TTC549 (cell line): Measurements from ENCODE around the gene NDUFB5.

Source experiments
- FAIRE-seq: peaks from 2 replicates; lab custom pipeline; 2012; peaks lifted over from hg19 to GRCh38; lab: Jason Lieb, UNC

The NDUFB5 gene

GRCh38 chr3:179604321-179605078 lies at the start of gene NDUFB5, which contains the start of gene MRPL47:
TSS of gene NDUFB5 (plus strand) at chr3:179604794. CDS start at chr3:179604816, 22 bp downstream.
TSS of gene MRPL47 (minus strand) at chr3:179604638. CDS start at chr3:179604624, 14 bp downstream.
- peak; percentile 91 for FAIRE-seq

DNA sequence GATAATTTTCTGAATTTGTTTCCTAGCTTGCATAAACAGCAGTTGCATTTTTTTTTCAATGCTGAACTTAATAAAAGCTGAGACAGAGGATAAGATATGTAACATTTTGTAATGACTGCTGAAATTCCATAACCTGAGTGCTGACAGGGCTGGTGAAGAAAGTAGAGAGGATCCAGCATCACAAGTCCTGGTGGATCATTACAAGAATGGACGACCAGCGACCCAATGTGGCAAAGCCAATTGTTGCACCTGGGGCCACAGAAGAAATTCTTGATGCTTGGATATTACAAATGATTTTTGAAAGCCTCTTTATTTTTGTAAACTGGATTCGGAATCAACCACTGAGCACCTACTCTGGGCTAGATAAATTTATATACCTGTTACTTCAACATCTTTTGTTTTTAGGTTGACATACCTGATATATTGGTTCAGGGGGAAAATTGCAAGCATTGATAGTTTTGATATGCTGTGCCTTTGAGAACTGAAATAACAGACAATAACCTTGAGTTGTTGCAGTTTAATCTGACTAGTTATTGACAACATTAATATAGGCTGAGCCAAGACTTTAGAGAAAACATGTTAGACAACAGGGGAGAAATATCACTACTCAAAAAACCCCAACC lies 45.7 kb upstream of the NDUFB5 start:
- peak; percentile 89 for FAIRE-seq

GRCh38 chr3:179560791-179561190 lies 43.8 kb upstream of the NDUFB5 start:
- FAIRE-seq: no peak

DNA sequence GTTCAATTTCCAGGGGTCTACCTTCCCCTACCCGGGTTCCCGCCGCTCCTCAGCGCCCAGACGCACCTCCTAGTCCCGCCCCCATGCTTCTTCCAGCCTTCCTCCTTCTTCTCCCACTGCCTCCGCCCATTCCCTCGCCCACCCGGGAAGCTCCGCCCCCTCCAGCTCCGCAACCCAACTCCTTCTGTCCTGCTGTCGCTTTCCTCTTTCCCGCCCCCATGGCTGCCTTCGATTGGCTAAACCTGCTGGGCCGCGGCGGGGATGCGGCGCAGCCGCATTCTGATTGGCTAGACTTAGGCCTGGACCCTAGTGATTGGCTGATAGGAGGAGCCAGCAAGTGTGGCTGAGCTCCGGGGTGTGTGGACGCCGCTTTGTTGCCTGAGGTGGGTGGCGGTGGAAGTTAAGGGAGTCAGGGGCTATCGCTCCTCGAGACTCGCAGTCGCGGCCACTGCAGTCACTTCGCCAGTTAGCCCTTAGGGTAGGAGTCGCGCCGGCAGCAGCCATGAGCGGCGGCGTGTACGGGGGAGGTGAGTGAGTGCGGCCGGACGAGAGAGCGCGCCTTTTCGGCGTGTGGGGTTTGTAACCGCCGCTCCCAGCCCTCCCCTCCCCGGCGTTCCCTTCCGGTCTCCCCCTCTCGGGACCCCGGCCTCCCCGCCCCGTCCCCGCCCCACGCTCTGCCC lies 41.9 kb upstream of the NDUFB5 start, which contains the start of gene ACTL6A:
ACTL6A (plus strand) TSS at position 336 of the 680 bp plus-strand sequence; CDS start at position 503, 167 bp downstream.
- peak; percentile 95 for FAIRE-seq

DNA sequence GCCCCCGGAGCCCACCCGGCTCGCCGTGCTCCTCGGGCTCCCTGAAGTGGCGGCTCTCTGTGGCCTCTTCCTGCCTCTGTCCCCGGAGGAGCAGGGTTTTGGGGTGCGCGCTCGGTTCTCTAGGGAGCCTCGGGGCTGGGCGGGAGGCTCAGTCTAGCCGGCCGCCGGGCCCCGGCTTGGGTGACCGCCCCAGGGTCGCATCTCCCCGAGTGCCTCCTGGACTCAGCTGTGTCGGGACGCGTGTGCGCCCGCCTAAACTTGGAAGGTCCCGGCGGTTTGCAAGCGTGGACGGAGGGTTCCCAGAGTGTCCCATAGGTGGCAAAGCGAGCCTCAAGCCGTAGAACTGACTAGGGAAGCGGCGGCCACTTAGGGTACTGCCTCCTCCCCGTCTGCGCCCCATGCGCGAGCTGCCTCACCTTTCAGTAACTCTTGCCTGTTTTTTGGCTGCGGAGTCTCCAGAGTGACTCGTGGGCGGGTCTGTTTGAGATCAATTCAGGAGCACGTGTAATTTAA lies 41.3 kb upstream of the NDUFB5 start:
- FAIRE-seq: no peak

DNA sequence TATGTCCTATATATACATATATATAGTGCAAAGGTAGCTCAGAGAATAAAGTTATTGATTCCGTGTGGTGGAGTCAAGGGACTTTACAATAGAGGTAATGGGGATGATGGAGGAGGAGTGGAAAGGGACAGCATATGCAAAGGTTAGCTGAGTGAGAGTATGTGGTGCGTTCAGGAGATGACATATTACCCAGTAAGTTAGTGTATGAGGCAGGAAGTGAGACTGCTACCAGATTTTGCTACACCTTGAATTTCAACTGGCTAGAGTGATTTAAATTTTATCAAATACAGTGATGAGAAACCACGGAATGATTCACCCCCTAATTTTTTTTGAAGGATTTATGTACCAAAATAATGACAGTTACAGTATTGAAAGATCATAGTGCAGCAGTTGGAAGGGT lies 39.1 kb upstream of the NDUFB5 start:
- FAIRE-seq: no peak

- no peak for FAIRE-seq
Observed at GRCh38 chr3:179580992-179581391, 23.6 kb upstream of the NDUFB5 start.

- FAIRE-seq: no peak
Observed at GRCh38 chr3:179589143-179589542, 15.5 kb upstream of the NDUFB5 start.

DNA sequence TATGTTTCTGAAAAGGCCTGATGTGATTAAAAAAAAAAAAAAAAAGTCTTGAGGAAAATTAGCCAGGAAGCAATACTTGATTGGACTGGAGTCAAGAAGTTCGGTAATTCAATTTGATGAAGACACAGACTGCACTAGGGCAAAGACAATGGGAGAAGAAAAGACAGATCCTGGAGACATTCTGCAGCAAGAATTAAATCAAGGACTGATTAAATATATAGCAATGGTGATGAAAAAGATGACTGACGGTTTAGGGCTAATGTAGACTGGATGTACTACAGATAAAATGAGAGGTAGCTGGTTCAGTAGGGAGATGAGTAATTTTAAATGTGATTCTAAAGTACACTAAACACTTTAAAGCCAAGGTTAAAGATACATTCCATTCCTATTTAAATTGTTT lies 13.9 kb upstream of the NDUFB5 start:
- no peak for FAIRE-seq

GRCh38 chr3:179591313-179591712 lies 13.3 kb upstream of the NDUFB5 start:
- no peak for FAIRE-seq

GRCh38 chr3:179599531-179599930 lies 5.1 kb upstream of the NDUFB5 start:
- no peak for FAIRE-seq

GRCh38 chr3:179603321-179603720 lies 1.3 kb upstream of the NDUFB5 start:
- FAIRE-seq: no peak

- FAIRE-seq: no peak
Observed at GRCh38 chr3:179603831-179604230, 763 bp upstream of the NDUFB5 start.

DNA sequence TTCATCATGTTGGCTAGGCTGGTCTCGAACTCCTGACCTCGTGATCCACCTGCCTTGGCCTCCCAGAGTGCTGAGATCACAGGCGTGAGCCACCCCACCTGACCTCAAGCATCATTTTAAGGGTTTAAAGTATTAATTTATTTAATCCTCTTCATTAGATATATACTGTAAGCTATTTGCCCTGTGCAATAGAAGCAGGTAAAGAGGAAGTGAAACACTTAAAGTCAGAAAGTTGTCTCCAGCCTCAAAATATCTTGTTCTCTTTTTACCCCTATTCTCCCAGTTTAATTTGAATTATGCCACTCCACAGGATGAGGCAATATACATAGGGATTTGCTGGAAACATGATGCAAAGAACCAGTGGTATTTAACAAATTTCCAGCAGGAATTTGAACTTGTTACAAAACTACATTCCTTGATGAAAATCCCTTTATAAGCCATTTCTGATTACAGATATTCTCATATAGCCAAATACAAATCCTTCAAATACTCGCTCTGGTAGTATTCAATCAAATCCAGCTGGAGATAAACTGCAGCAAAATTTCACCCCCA lies 2.0 kb downstream of the NDUFB5 start:
- no peak for FAIRE-seq

DNA sequence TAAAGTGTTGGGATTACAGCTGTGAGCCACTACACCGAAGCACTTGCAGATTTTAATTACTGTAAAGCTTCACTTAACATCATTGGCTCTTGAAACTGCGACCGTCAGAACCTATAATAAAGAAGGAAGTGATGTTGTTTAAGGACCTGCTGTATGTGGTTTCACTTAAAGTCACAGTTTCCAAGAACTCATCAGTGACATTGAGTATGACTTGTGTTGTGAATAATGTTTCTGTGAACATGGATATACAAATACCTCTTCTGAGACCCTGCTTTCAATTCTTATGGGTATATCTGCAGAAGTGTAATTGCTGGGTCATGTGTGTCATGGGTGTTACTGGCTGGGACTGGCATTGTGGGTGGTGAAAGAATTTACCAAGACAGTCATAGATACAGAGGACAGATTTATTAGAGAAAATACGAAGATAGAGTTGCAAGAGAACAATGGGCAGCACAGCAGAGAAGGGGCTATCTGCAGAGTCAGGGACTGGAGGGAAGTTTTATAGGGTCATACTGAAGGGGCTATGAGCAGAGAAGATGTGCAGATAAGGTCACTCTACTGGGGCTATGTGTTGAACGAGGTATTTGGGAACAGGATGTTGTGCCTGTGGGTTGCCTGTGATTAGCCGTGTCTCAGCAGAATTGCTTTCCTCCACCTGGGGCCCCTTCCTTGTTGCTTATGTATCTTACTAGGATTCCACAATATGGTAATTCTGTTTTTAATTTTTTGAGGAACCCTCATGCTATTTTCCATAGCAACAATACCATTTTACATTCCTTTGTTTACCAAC lies 4.5 kb downstream of the NDUFB5 start:
- no peak for FAIRE-seq

DNA sequence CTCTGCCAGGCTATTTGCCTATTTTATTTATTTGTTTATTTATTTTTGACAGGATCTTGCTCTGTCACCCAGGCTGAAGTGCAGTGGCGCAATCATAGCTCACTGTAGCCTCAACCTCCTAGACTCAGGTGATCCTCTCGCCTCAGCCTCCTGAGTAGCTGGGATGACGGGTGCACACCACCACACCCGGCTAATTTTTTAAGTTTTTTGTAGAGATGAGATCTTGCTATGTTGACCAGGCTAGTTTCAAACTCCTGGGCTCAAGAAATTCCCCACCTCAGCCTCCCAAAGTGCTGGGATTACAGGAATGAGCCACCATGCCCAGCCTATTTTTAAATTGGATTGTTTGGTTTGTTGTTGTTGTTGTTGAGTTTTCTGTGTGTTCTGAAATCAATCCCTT lies 5.5 kb downstream of the NDUFB5 start:
- no peak for FAIRE-seq

GRCh38 chr3:179613807-179614206 lies 9.2 kb downstream of the NDUFB5 start:
- FAIRE-seq: no peak

DNA sequence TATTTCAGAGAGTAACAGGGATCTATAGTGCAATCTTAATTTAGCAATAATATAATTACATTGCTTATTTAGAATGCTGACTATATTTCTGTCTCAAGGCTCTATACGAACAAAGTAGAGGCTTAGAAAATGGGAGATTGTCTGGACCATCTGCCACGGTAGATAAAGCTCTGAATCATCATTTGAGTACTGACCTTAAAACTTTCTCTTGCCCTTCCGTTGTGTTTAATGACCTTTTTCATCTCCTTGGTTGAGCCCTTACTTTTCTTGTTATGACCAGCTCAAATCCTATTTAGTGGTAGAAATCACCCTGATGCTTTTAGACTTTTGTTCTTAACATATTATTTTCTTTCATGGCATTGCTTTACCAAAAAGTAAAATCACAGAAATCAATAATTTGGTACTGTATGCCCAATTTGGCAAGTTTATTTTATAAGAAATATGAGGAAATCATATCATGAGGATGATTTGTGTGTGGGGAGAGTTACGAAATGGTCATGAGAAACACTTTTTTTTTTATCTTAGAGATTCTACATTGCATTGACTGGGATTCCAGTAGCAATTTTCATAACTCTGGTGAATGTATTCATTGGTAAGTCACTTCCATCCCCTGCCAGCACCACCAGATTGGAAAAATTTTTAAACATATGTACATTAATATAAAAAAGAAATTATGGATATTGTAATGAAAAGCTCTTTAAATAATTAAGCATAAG lies 11.0 kb downstream of the NDUFB5 start:
- no peak for FAIRE-seq

- FAIRE-seq: no peak
Observed at GRCh38 chr3:179622023-179622422, 17.4 kb downstream of the NDUFB5 start.

GRCh38 chr3:179624451-179624850 lies 19.9 kb downstream of the NDUFB5 start:
- no peak for FAIRE-seq
